ENCODE measurements around the gene GASK1A. TPM values are rescaled to one million over a fixed set of nuclear protein-coding genes. Genes with fewer than 3 reads are reported as not detected.

Gene GASK1A
- total RNA-seq, 2 experiments from 2014 or later: not detected

DNA sequence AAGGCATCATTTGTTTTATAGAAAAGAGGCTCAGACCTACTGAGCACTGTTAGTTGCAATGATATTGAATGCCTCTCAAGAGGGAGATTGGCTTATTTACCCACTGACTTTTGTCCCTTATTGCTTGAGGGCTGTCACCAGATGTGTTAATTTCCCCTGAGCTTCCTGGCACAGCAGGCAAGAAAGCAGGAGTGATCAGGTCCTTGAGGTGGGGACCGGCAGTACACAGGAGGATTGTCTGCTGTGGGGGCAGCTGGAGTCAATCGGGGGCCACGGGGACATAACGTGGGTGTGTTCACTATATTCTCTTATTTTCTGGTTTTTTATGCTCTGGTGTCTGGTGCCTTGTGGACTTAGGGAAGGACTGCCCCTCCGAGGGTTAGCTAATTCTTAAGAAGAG lies 44.6 kb downstream of the GASK1A start:
- POLR2A ChIA-PET: interaction anchor here (1.2 kb wide), 1 partner anchor 20 kb away, joined by 3 read pairs; no protein-coding TSS in a partner anchor
- Histone ChIP-seq H3K27ac (ENCODE audit: low read depth, low read length, poor library complexity, severe bottlenecking) (no peak overlapping the region), H3K4me2 (ENCODE audit: low read length) (no peak overlapping the region), H3K9me3 (ENCODE audit: low read length) (no peaks in the 10 kb centered on the region), H3K9me2 (ENCODE audit: insufficient read depth, low read length) (no peaks in the 10 kb centered on the region), H3K36me3 (ENCODE audit: insufficient read depth, low read length) (no peaks in the 10 kb centered on the region), H4K20me1 (ENCODE audit: insufficient read depth, low read length) (no peaks in the 10 kb centered on the region), H2AFZ (ENCODE audit: low read length) (no peak overlapping the region), H3K4me1 (ENCODE audit: insufficient read depth, low read length, poor library complexity, severe bottlenecking) (no peaks in the 10 kb centered on the region), H3K4me3 (ENCODE audit: low read depth, low read length, poor library complexity, severe bottlenecking) (no peak overlapping the region), H3K79me2 (ENCODE audit: insufficient read depth, low read depth, low read length) (no peaks in the 10 kb centered on the region)
- TF ChIP-seq, protein P1, sequence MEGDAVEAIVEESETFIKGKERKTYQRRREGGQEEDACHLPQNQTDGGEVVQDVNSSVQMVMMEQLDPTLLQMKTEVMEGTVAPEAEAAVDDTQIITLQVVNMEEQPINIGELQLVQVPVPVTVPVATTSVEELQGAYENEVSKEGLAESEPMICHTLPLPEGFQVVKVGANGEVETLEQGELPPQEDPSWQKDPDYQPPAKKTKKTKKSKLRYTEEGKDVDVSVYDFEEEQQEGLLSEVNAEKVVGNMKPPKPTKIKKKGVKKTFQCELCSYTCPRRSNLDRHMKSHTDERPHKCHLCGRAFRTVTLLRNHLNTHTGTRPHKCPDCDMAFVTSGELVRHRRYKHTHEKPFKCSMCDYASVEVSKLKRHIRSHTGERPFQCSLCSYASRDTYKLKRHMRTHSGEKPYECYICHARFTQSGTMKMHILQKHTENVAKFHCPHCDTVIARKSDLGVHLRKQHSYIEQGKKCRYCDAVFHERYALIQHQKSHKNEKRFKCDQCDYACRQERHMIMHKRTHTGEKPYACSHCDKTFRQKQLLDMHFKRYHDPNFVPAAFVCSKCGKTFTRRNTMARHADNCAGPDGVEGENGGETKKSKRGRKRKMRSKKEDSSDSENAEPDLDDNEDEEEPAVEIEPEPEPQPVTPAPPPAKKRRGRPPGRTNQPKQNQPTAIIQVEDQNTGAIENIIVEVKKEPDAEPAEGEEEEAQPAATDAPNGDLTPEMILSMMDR (conservative IDR thresholded peaks at IDR 0.05; ENCODE audit: low read length): no peak
- TF ChIP-seq EZH2phosphoT487 (IDR thresholded peaks at IDR 0.05; ENCODE audit: borderline replicate concordance, low read depth, low read length): no peak
- no peak for DNase-seq (ENCODE audit: low spot score)
- intact Hi-C loops (cut with micrococcal nuclease; ENCODE audit: unreplicated experiment): no loop called here
- CTCF ChIA-PET (ENCODE audit: unreplicated experiment): no interaction called here
- no TSS peak for BruUV-seq (replicated peaks)

- Histone ChIP-seq H3K27ac (ENCODE audit: low read depth, low read length, poor library complexity, severe bottlenecking) (no peak overlapping the region), H3K4me2 (ENCODE audit: low read length) (no peak overlapping the region), H3K9me2 (ENCODE audit: insufficient read depth, low read length) (no peaks in the 10 kb centered on the region), H3K9me3 (ENCODE audit: low read length) (no peaks in the 10 kb centered on the region), H2AFZ (ENCODE audit: low read length) (no peak overlapping the region), H3K36me3 (ENCODE audit: insufficient read depth, low read length) (no peaks in the 10 kb centered on the region), H4K20me1 (ENCODE audit: insufficient read depth, low read length) (no peaks in the 10 kb centered on the region), H3K4me3 (ENCODE audit: low read depth, low read length, poor library complexity, severe bottlenecking) (no peak overlapping the region), H3K79me2 (ENCODE audit: insufficient read depth, low read depth, low read length) (no peaks in the 10 kb centered on the region), H3K4me1 (ENCODE audit: insufficient read depth, low read length, poor library complexity, severe bottlenecking) (no peaks in the 10 kb centered on the region)
- TF ChIP-seq, protein P1 (conservative IDR thresholded peaks at IDR 0.05; ENCODE audit: low read length): no peak
- no peak for TF ChIP-seq EZH2phosphoT487 (IDR thresholded peaks at IDR 0.05; ENCODE audit: borderline replicate concordance, low read depth, low read length)
- ChIA-PET CTCF (ENCODE audit: unreplicated experiment) (no interaction called here), POLR2A (interaction anchor here (1.2 kb wide), 1 partner anchor 20 kb away, joined by 3 read pairs; no protein-coding TSS in a partner anchor)
- no peak for DNase-seq (ENCODE audit: low spot score)
- no TSS peak for BruUV-seq (replicated peaks)
- intact Hi-C loops (cut with micrococcal nuclease; ENCODE audit: unreplicated experiment): no loop called here
Measured at GRCh38 chr3:43024181-43024885, 45.2 kb downstream of the GASK1A start.

DNA sequence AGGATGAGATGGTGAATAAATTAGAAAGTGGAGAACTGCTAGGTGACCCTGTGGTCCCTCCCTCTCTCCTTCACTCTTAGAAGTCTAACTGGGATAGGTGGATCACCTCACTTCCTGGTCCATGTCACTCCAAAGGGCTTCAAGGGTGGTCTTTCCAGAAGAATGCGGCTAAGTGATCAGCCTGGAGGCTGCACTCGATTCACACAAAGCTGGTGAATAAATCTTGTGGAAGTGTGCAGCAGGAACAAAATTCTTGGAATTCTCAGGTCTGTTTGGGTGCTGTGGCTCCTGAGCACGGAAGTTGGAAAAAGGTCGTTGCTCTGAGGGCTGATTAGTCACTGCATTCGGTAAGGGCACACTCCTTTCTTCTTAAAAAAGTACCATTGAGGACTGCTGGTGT lies 46.3 kb downstream of the GASK1A start:
- H3K4me2 ChIP-seq (ENCODE audit: low read length): no peak overlapping the region

More for the DNA sequence above, 46.3 kb downstream of the GASK1A start:
- no peaks in the 10 kb centered on the region for H3K4me1 ChIP-seq (ENCODE audit: insufficient read depth, low read length, poor library complexity, severe bottlenecking)
- no peak overlapping the region for H2AFZ ChIP-seq (ENCODE audit: low read length)
- H3K9me2 ChIP-seq (ENCODE audit: insufficient read depth, low read length): no peaks in the 10 kb centered on the region
- TF ChIP-seq, protein P1 (conservative IDR thresholded peaks at IDR 0.05; ENCODE audit: low read length): no peak
- TF ChIP-seq EZH2phosphoT487 (IDR thresholded peaks at IDR 0.05; ENCODE audit: borderline replicate concordance, low read depth, low read length): no peak
- ChIA-PET CTCF (ENCODE audit: unreplicated experiment) (no interaction called here), POLR2A (no interaction called here)
- intact Hi-C loops (cut with micrococcal nuclease; ENCODE audit: unreplicated experiment): no loop called here
- H3K27ac ChIP-seq (ENCODE audit: low read depth, low read length, poor library complexity, severe bottlenecking): no peak overlapping the region
- no peak overlapping the region for H3K4me3 ChIP-seq (ENCODE audit: low read depth, low read length, poor library complexity, severe bottlenecking)
- no peaks in the 10 kb centered on the region for H4K20me1 ChIP-seq (ENCODE audit: insufficient read depth, low read length)
- H3K79me2 ChIP-seq (ENCODE audit: insufficient read depth, low read depth, low read length): no peaks in the 10 kb centered on the region
- H3K36me3 ChIP-seq (ENCODE audit: insufficient read depth, low read length): no peaks in the 10 kb centered on the region
- BruUV-seq (replicated peaks): no TSS peak
- no peak for DNase-seq (ENCODE audit: low spot score)
- H3K9me3 ChIP-seq (ENCODE audit: low read length): no peaks in the 10 kb centered on the region

All from OCI-LY7 (cell line).